Testis (tissue), 3 donors: ENCODE measurements around the gene PRLR. TPM values are rescaled to one million over a fixed set of nuclear protein-coding genes. Genes with fewer than 3 reads are reported as not detected.

Experiments used
- DNase-seq: peaks from one replicate; pipeline ENCODE4 v3.0.0-alpha.2; 2019
- H3K27ac ChIP-seq, 2 donors: fragments of 200-600 bp; sonication (generic); one replicate each; pipeline ENCODE4 v1.5.1; 2019
- H3K27me3 ChIP-seq: fragments of 200-600 bp; sonication (generic); one replicate; pipeline ENCODE4 v1.5.1; 2019
- H3K36me3 ChIP-seq: fragments of 200-600 bp; sonication (generic); one replicate; pipeline ENCODE4 v1.5.1; 2017; ENCODE audit warnings: low read depth; ENCODE audit errors: missing control alignments
- H3K4me1 ChIP-seq: fragments of 200-600 bp; sonication (generic); one replicate; pipeline ENCODE4 v1.5.1; 2019
- H3K4me3 ChIP-seq, 2 donors: fragments of 200-600 bp; sonication (generic); one replicate each; pipeline ENCODE4 v1.5.1; 2017 to 2019
- H3K9me3 ChIP-seq: fragments of 200-600 bp; sonication (generic); one replicate; pipeline ENCODE4 v1.5.1; 2017
- CTCF ChIP-seq, 3 experiments: fragments of 450-650 bp in 2 of 3; fragments of 200-600 bp in 1 of 3; sonication (generic) in 1 of 3; IDR thresholded peaks; one replicate each; pipeline ENCODE4 v1.5.1; 2016 to 2019; ENCODE audit warnings: antibody characterized with exemption in 3 of 3, mild to moderate bottlenecking in 2 of 3, moderate library complexity in 1 of 3
- POLR2A ChIP-seq: fragments of 450-650 bp; IDR thresholded peaks from one replicate; pipeline ENCODE4 v1.6.1; 2017; ENCODE audit warnings: antibody characterized with exemption, mild to moderate bottlenecking, moderate library complexity
- WGBS, 2 donors: methylation state at CpG; one replicate each; pipeline ENCODE4 v1.1.5; 2018; 5-methylcytosine and 5-hydroxymethylcytosine counted together
- intact Hi-C: fragments of 100-400 bp; cut with DNase I; formaldehyde crosslinking; loops from one replicate; pipeline ENCODE4 v1.15.1; 2023; ENCODE audit warnings: low total_unique reads
- polyA plus RNA-seq: library from polyadenylated mRNA; stranded (reverse); fragments of 350-450 nt; fragmentation: Illumina TruSeq; extraction: RNeasy Lipid Tissue Mini Kit (QIAGEN cat#74804); gene quantifications from one replicate; pipeline ENCODE4 v1.2.3, GENCODE V29; 2014; ENCODE audit warnings: low read depth, low replicate concordance; ENCODE audit not compliant: insufficient read depth
- total RNA-seq, 2 donors: library from RNA; depleted of rRNA; stranded (reverse); fragments of >200 nt; gene quantifications; one replicate each; pipeline ENCODE4 v1.2.3, GENCODE V29; 2016

PRLR gene
- total and polyA plus RNA-seq, 3 donors from 2014 or later: 1.6 to 6.3 (median 2.2) TPM

- WGBS, 2 donors: 81 to 88% methylated on average over 1 of the region's 1 CpG
- TF ChIP-seq POLR2A (no peak), CTCF (IDR thresholded peaks at IDR 0.05) (no peak)
- intact Hi-C loops: no loop called here
These were observed 161.1 kb downstream of the PRLR start for GRCh38 chr5:35069188-35069587.

GRCh38 chr5:35067985-35068384, 162.3 kb downstream of the PRLR start:
- no peaks in the 10 kb centered on the region for H3K36me3 ChIP-seq
- DNase-seq: no peak
- 90 to 93% methylated on average over 2 of the region's 2 CpGs for WGBS, 2 donors
- no peaks in the 10 kb centered on the region for H3K27me3 ChIP-seq
- intact Hi-C loops: no loop called here
- no peak overlapping the region for H3K4me3 ChIP-seq
- no peaks in the 10 kb centered on the region for H3K4me1 ChIP-seq
- TF ChIP-seq POLR2A: no peak
- no peak for TF ChIP-seq CTCF (IDR thresholded peaks at IDR 0.05)
- no peak overlapping the region for H3K27ac ChIP-seq
- H3K9me3 ChIP-seq: no peaks in the 10 kb centered on the region

More at GRCh38 chr5:35069188-35069587, 161.1 kb downstream of the PRLR start:
- Histone ChIP-seq H3K4me1 (no peaks in the 10 kb centered on the region), H3K27ac (no peak overlapping the region), H3K9me3 (no peaks in the 10 kb centered on the region), H3K4me3 (no peak overlapping the region), H3K36me3 (no peaks in the 10 kb centered on the region), H3K27me3 (no peaks in the 10 kb centered on the region)
- DNase-seq: no peak

- no peak overlapping the region for H3K4me3 ChIP-seq
- no peaks in the 10 kb centered on the region for H3K9me3 ChIP-seq
- no peaks in the 10 kb centered on the region for H3K36me3 ChIP-seq
- H3K27me3 ChIP-seq: no peaks in the 10 kb centered on the region
- TF ChIP-seq CTCF (IDR thresholded peaks at IDR 0.05) (no peak), POLR2A (no peak)
- no peak overlapping the region for H3K27ac ChIP-seq
- DNase-seq: no peak
- no peaks in the 10 kb centered on the region for H3K4me1 ChIP-seq
- intact Hi-C loops: no loop called here
- 89 to 92% methylated on average over 5 of the region's 5 CpGs for WGBS, 2 donors
These were observed 164.0 kb downstream of the PRLR start for GRCh38 chr5:35066260-35066795.

- Histone ChIP-seq H3K36me3 (no peaks in the 10 kb centered on the region), H3K27me3 (no peaks in the 10 kb centered on the region), H3K27ac (no peak overlapping the region), H3K9me3 (no peaks in the 10 kb centered on the region), H3K4me3 (no peak overlapping the region), H3K4me1 (no peaks in the 10 kb centered on the region)
- intact Hi-C loops: no loop called here
- no peak for TF ChIP-seq CTCF (IDR thresholded peaks at IDR 0.05)
- no peak for TF ChIP-seq POLR2A
- no peak for DNase-seq
- 70 to 82% methylated on average over 4 of the region's 4 CpGs for WGBS, 2 donors
These were observed 166.9 kb downstream of the PRLR start for GRCh38 chr5:35063414-35063813.

GRCh38 chr5:35061211-35061770, 169.0 kb downstream of the PRLR start:
- Histone ChIP-seq H3K27me3 (no peaks in the 10 kb centered on the region), H3K36me3 (no peaks in the 10 kb centered on the region), H3K4me3 (no peak overlapping the region), H3K9me3 (no peaks in the 10 kb centered on the region), H3K27ac (no peak overlapping the region), H3K4me1 (no peaks in the 10 kb centered on the region)
- DNase-seq: no peak
- 92% methylated on average over 2 of the region's 2 CpGs for WGBS, 2 donors
- no peak for TF ChIP-seq CTCF (IDR thresholded peaks at IDR 0.05)
- TF ChIP-seq POLR2A: no peak
- intact Hi-C loops: no loop called here
